IPS-11a (cell line): Measurements from ENCODE around the gene SELENOO.
"Not testable (repeated sequence)": the region's sequence is repeated elsewhere in the genome, so short reads cannot be mapped to it uniquely, and the experiment has no call there.

Experiments used
- H3K4me3 ChIP-seq: one replicate; pipeline ENCODE4 v1.5.1; 2013; ENCODE audit warnings: low read depth, low read length, control low read depth

The SELENOO gene

DNA sequence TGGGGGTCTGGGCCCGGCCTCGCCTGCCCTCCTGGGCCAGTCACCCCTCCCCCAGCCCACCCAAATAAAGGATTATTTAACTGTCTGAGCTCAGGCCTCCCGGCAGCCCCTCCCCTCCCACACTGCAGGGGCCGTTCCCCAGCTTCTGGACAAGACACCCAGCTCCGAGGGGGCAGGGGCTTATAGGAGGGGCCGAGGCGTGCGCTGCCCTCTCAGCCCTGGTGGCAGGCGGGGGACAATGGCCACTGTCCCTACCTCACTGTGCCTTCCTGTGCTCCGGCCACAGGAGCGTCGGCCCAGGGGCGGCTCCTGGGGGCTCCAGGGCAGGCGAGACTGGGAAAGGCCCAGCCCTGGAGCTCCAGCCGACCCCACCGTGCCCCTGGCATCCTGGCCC lies 2.2 kb upstream of the SELENOO start:
- no peak overlapping the region for H3K4me3 ChIP-seq

DNA sequence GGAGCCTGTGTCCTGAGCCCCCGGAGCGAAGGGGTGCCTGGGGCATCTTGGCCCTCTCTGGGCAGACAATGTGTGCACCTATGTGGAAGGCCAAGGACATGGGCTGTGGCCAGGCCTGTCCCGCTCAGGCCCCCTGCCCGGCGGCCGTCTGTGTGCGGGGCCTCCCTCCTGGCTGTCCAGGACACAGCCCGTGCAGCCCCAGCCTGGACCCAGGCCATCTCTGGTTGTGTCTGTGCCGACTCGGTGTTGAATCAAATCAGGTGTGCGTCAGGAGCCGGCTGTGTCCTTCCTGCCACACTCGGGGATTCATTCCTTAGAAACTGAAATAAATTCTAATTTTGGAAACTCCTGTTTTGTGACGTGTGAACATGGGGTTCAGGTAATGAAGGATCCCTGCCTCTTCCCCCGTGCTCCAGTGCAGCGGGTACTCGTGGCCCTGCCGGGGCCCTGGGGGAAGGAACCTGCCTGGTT lies 1.5 kb upstream of the SELENOO start:
- H3K4me3 ChIP-seq, result no peak overlapping the region

DNA sequence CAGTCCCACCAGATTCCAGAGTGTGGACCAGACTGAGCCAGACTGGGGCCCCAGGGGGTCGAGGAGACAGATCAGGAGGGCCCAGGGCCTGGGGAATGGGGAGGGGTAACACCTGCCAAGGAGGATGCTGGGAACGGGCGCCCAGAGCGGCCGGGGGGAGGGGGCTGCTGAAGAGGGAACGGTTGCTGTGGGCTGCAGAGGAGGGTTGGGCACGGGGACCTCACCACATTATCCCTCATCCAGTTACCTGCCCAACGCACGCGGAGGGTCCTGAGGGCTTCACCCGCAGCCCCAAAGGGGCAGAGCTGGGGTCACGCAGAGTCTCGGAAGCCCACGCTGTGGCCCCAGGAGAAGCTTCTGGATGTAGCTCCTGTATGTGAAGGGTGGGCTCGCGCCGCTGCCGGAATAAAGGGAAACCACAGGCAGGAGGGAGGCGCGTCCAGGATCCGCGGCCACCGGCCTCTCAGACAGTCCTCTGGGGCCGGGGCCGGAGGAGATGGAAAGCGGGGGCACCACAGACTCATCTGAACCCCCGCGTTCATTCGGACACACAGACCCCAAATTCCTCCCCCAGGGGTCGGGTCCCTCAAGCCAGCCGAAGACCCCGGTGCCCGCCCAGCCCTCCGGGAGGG lies 866 bp upstream of the SELENOO start:
- peak overlapping the region; percentile 41 for H3K4me3 ChIP-seq

DNA sequence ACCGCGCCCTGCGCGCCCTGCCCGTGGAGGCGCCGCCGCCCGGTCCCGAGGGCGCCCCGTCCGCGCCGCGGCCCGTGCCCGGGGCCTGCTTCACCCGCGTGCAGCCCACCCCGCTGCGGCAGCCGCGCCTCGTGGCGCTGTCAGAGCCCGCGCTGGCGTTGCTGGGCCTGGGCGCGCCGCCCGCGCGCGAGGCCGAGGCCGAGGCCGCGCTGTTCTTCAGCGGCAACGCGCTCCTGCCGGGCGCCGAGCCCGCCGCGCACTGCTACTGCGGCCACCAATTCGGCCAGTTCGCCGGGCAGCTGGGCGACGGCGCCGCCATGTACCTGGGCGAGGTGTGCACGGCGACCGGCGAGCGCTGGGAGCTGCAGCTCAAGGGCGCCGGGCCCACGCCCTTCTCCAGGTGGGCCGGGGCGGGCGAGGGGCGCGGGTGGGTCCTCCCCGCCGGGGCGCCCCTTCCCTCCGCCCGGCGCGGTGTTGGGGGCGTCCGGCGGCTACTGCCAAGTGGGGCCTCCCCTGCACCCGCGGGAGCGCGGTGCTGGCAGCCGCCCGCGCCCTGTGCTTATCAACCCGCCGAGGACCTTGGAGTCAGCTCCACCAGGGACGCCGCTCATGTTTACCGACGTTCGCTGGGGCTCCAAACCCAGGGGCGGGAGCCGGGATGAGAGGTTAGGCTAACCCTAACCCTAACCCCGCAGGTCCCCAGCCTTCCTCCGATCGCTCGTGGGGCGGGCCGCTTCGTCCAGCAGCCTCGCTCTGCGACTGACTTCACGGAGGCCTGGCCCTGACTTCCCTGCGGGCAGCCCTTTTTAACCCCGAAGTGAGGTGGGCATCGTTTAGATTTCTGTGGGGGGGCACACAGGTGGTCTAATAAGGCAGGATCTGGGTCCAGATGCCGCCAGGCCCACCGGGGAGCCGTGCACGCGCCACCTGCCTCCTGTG lies 649 bp downstream of the SELENOO start:
- H3K4me3 ChIP-seq, result peak overlapping the region; percentile 67

DNA sequence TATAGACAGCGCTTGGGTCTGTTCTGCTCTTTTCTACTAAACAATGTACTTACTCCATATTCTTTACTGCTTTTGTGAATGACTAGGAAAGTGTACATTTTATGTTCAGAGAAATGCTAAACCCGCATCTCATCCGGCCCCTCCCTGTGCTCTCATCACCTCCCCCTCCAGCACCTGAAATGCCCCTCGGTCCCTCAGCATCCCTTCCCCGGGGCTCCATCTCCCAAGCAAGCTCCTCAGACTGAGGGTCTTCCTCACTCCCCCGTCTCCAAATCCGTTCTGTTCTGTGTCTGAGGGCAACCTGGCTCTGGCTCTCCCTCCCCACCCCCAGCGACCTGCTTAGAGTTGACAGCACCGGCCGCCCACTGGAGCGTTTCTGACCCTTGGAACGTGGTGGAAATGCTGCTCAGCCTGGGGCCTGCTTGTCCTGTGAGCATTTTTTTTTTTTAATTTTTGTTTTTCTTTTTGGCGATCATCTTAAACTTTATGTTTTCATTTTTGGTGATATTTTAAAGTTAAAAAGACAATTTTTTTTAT lies 1.4 kb downstream of the SELENOO start:
- H3K4me3 ChIP-seq, result peak overlapping the region; percentile 67

DNA sequence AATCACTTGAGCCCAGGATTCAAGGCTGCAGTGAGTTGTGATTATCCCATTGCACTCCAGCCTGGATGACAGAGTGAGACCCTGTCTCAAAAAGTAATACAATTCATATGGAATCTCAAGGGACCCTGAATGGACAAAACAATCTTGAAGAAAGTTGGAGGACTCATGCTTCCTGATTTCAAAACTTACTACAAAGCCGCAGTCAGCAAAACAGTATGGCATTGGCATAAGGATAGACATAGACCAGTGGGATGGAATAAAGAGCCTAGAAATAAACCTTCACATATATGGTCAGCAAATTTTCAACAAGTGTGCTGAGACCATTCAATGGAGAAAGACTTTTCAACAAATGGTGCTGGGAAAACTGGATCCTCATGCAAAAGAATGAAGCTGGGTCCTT lies 2.5 kb downstream of the SELENOO start:
- H3K4me3 ChIP-seq, result no peak overlapping the region

DNA sequence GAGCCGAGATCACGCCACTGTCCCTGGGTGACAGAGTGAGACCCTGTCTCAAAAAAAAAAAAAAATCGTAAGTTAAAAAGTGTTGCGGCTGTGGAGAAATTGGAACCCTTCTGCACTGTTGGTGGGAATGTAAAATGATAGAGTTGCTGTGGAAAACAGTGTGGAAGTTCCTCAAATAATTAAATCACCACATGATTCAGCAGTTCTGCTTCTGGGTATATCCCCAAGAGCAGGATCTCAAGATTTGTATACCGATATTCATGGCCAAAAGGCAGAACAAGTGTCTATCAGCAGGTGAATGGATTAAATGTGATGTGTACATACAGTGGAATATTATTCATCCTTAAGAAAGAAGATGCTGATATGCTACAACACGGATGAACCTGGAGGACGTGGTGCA lies 3.8 kb downstream of the SELENOO start:
- no peak overlapping the region for H3K4me3 ChIP-seq

DNA sequence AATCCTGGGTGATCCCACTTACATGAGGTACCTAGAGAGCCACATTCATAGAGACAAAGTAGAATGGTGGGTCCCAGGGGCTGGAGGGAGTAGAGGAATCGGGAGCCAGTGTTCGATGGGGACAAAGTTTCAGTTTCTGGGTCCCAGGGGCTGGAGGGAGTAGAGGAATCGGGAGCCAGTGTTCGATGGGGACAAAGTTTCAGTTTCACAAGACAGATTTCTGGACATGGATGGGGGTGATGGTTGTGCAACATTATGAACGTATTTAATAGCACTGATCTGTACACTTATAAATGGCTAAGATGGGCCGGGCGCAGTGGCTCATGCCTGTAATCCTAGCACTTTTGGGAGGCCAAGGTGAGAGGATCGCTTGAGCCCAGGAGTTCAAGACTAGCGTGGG lies 4.2 kb downstream of the SELENOO start:
- H3K4me3 ChIP-seq, result not testable (repeated sequence)

DNA sequence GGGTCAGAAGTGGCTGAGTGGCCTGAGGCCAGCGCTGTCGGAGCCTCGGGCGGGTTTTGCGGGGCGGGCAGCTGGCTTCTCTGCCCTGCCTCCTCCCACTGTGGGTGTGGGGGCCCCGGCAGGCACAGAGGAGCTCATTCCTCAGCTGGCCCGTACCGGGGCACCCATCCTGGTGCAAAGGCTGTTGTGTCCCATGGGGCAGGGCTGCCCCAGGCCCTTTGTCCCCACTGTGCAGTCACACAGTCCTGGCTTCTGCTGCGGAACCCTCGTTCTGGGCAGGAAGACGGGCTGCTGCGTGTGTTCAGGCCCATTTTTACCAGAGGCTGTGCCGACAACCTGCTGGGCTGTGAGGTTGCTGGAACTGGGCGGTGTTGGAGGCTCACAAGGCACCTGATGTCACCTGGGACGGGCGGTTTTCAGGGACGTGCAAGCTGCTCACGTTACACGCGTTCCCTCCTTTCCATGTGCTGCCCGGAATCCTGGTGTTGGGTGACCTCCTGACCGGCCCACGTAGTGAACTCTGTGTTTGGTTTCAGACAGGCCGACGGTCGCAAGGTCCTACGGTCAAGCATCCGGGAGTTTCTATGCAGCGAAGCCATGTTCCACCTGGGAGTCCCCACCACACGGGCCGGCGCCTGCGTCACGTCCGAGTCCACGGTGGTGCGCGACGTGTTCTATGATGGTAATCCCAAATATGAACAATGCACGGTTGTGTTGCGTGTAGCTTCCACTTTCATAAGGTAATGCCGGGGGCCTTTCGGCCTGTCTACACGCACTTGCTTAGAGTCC lies 5.2 kb downstream of the SELENOO start:
- H3K4me3 ChIP-seq, result no peak overlapping the region

DNA sequence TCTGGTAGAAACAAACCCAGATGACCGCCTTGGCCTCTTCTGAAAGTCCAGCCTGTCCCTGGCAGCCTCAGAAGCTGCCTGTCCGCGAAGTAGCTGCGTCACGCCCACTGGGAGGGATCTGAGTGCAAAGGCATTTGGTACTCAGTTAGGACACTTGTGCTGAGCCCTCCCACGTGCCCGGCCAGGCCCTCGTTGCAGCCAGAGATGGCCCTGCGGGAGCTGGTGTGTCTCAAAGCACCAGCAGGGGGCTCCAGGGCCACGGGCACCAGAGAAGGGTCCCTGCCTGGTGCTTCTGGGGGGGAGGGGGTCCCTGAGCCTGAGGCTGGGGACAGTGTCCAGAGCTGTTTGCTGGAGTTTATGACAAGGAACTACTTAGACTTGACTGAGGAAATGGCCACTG lies 5.8 kb downstream of the SELENOO start:
- no peak overlapping the region for H3K4me3 ChIP-seq

DNA sequence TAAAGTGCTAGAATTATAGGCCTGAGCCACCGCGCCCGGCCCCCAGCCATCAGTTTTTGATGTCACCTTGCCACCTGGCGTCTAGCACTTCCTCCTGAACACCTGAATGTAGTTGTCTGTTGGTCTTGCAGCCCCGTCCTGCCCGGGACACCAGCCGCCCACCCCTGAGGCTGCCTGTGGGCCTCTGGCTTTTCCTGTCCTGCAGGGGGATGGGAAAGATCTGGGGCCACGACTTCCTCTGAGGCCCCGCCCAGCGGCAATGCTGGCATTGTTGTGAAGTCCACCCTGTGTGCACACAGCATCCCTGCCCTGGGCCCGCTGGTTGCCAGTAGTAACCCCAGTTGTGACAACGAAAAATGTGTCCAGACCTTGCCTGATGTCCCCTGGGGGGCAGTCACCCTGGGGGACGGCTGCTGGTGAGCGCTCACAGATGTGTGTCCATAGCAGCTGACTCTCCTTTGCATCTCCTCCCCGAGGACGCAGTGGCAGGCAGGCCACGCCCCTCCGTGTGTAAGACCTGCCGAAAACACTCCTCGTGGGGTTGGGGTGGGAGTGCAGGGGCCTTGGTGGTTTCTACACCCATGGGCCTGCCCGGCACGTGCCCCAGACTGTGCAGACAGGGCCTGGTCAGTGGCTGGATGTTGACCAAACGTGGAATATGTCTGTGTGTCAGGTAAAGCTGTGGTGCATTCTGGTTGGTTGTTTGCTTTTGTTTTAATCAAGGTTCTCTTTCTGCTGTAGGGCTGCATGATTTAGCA lies 6.8 kb downstream of the SELENOO start:
- no peak overlapping the region for H3K4me3 ChIP-seq

DNA sequence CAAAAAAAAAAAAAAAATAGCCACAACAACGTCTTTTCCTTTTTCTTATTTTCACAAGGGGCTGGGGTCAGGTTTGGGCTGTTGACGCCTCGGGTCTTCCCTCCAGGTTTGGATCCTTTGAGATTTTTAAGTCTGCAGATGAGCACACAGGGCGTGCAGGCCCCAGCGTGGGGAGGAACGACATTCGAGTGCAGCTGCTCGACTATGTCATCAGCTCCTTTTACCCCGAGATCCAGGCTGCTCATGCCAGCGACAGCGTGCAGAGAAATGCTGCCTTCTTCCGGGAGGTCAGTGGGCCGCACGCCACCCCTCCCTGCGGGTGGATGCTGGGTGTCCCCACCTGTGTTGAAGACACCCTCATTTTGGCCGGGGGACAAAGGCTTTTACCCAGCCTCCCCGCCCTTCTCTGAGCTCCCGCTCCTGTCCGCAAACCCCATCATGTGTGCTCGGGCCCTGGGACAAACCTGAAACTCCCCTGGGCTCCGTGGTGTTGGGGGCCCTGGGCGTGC lies 7.7 kb downstream of the SELENOO start:
- H3K4me3 ChIP-seq, result no peak overlapping the region

DNA sequence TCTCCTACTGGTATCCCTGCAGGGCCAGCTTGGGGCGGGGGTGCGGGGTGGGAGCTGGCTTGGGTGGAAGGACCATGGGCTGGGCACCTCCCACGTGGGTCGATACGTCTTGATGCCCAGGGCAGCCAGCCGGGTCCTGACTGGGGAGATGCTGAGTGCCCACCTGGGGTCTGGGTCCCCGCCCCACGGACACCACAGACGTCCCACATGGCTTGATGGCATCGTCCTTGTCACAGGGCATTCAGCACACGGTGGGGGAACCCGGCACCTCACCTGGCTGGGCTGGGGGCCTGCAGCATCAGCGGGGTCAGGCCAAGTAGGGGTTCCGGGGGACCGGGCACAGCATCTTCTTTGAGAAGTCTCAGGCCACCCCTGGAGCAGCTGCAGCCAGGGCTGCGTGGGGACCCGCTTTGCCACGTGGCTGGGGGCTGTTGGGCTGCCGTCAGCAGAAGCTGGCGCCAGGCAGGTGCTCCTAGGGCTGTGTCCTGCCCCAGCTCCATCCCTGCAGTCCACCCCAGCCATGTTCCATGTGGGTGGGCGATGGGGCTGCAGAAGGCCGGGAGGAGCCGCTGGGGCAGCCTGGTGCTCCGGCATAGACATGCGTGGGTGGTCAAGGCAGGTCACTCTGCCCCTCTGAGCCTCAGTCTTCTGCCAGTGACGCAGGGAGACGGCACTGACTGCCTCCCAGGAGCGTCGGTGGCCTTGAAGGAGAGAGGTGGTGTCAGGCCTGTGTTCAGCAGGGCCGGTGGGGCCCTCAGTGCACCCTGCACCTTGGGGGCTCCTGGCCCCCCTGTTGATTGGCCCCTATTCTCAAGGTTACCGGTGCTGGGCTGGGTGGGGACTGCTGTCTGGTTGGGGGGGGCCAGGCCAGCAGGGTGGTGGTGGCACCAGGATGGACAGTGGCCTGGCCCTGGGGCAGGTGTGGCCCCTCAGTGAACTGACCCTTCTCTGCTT lies 8.4 kb downstream of the SELENOO start:
- no peak overlapping the region for H3K4me3 ChIP-seq

DNA sequence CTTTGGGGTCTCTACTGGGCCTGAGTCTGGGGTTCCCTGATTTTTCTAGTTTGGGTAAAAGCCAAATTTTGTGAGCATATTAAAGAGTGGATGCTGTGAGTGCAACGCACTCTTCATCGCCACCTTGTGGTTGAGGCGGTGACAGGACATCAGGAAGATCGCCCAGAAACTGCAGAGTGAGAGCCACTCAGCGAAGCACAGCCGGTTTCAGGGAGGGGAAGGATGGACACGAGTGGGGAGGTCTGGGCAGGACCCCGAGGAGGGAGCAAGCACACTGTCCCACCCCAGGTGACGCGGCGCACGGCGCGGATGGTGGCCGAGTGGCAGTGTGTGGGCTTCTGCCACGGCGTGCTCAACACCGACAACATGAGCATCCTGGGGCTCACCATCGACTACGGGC lies 9.1 kb downstream of the SELENOO start:
- no peak overlapping the region for H3K4me3 ChIP-seq

DNA sequence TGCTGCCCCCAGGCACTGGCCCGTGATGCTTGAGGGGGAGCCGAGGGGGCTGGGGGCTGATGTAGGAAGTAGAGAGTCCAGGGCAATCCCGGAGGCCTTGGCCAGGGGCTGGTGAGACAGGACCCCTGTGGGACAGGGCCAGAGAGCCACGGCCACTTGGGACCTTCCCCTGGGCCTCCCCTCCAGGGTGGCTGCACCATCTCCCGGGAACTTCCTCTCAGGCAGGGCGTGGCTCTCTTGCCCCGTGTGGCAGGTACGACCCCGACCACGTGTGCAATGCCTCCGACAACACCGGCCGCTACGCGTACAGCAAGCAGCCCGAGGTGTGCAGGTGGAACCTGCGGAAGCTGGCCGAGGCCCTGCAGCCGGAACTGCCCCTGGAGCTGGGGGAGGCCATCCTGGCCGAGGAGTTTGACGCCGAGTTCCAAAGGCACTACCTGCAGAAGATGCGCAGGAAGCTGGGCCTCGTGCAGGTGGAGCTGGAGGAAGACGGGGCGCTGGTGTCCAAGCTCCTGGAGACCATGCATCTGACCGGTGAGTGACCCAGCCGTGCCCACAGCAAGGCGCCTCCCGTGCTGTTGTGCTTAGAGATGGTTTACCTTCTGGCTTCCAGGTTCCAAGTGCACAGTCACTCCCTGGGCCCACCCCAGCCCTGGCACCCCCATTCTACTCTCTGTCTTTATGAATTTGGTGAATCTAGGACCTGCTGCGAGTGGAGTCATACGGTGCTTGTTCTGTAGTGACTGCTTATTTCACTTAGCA lies 9.7 kb downstream of the SELENOO start:
- no peak overlapping the region for H3K4me3 ChIP-seq

DNA sequence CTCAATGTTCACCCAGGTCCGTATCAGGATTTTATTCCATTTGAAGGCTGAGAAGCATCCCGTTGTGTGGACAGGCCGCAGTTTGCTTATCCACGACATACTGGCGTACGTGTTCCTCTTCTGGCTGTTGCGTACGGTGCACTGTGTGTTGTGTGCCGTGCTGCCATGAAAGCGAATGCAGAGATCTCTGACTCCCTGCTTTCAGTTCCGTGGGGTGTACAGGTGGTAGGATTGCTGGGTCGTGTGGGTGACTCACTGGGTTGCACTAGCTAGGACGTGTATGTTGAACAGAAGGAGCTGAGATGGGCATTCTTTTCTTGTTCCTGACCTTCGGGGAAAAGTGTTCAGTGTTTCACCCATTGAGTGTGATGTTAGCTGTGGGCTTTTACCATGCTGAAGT lies 10.3 kb downstream of the SELENOO start:
- no peak overlapping the region for H3K4me3 ChIP-seq

DNA sequence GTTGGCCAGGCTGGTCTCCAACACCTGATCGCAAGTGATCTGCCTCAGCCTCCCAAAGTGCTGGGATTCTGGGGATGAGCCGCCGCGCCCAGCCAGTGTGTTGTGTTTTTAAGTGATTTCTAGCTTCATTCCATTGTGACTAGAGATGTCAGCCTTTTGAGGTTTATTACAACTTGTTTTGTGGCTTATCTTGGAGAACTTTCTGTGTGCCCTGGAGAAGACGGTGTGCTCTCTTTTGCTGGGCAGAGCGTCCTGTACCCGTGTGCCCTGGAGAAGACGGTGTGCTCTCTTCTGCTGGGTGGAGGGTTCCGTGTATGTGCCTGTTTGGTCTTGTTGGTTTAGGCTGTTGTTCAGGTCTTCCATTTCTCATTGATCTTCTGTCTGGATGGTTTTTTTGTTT lies 12.5 kb downstream of the SELENOO start:
- H3K4me3 ChIP-seq, result no peak overlapping the region

DNA sequence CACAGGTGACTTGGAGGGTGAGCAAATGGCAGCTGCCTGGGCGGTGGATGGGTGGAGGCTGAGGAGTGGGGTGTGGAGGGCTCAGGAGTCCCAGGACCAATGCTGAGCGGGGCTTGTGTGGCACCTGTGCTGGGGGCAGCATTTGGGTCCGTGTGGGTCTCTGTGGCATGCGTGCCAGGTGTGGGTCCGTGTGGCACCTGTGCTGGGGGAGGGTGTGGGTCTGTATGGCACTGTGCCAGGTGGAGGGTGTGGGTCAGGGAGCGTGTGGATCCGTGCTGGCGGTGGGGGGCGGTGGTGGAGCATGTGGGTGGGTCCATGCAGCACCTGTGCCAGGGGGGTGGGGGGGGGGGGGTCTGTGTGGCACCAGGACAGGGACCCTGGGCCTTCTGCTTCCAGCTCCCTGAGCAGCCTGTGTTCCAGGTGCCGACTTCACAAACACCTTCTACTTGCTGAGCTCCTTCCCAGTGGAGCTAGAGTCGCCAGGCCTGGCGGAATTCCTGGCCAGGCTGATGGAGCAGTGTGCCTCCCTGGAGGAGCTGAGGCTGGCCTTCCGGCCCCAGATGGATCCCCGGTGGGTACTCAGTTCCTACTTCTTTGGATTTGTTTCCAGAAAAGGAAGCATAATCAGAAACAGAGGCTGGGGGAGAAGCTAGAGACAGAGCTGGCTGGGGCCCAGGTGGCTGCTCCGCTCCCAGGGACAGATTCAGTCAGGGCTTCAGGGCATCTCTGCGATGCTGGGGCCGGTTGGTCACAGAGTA lies 14.7 kb downstream of the SELENOO start:
- H3K4me3 ChIP-seq, result no peak overlapping the region
